ENCODE measurements around the gene TMEM179.

TMEM179 gene

DNA sequence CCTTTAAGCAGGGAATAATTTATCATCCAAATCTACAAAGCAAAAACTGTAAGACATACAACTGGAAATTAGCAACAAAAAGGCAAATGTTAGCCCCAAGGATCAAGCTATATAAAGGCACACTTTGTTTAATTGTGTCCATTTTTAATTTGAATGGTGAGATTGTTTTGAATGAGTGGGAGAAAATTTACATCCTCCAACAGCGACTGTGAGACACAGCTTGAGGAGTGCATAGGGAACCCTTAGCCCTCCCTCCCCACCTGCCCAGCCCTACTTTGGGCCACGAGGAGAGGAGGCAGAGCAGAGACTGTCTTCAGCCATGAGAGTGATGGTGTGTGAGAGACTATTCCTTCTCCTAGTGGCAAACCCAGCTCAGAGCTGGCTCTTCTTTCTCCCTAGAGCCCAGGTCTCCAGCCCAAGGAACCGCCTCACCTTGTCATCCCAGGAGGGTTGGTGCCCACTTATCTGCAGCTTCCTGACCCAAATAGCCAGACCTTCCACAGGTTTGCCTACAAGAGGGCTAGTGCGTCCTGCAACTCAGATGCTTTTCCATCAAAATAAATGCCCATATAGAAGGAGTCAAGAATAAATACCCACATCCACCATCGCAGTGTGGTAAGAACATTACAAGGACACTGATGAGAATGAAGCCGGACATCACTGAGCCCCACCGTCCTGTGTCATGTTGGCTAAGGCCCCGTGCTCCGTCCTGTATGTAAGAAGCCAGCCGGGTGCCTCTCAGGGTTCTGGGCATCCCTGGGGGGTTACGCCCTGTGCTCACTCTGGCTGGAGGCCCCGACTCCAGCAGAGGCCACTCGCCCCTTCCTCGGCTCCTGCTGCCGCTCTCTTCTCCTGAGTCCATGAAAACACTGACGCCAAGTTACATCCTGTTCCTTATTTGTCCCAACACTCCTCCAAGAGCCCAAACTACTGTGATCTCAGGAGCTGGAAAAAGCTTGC, 61.4 kb downstream of the TMEM179 start:
- no peak for DNase-seq (ENCODE audit: low read depth)
- TF ChIP-seq, protein P1, sequence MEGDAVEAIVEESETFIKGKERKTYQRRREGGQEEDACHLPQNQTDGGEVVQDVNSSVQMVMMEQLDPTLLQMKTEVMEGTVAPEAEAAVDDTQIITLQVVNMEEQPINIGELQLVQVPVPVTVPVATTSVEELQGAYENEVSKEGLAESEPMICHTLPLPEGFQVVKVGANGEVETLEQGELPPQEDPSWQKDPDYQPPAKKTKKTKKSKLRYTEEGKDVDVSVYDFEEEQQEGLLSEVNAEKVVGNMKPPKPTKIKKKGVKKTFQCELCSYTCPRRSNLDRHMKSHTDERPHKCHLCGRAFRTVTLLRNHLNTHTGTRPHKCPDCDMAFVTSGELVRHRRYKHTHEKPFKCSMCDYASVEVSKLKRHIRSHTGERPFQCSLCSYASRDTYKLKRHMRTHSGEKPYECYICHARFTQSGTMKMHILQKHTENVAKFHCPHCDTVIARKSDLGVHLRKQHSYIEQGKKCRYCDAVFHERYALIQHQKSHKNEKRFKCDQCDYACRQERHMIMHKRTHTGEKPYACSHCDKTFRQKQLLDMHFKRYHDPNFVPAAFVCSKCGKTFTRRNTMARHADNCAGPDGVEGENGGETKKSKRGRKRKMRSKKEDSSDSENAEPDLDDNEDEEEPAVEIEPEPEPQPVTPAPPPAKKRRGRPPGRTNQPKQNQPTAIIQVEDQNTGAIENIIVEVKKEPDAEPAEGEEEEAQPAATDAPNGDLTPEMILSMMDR (IDR thresholded peaks at IDR 0.05; ENCODE audit: insufficient read depth, low read depth, low read length, missing control alignments) = no peak
- H3K4me3 ChIP-seq (ENCODE audit: low read length) = no peak overlapping the region

DNA sequence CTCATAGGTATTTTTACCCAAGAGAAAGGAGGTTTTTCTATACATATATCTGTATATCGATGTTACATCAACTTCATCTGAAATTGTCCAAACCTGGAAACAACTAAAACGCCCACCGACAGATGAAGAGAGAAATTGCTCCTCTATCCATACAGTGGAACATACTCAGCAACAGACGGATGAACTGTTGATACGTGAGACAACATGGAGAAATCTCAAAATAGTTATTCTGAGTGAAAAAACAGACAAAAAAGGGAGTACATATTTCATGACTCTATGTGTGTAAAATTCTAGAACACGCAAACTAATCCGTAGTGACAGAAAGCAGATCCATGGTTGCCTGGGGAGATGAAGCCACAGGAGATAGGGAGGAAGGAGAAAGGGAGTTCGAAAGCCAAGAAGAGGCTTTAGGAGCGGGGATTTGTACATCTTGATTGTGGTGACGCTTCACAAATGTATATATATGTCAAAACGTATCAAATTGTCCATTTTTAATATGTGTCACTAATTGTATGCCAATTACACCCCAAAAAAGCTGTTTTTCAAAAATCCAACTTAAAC, 62.6 kb downstream of the TMEM179 start:
- TF ChIP-seq, protein P1 (IDR thresholded peaks at IDR 0.05; ENCODE audit: insufficient read depth, low read depth, low read length, missing control alignments) = no peak
- H3K4me3 ChIP-seq (ENCODE audit: low read length) = no peak overlapping the region
- DNase-seq (ENCODE audit: low read depth) = no peak

All from epithelial cell of esophagus (primary cell).